IMR-90 (cell line): ENCODE measurements around the gene CAMTA1.

ENCODE experiments used
- CEBPB ChIP-seq: IDR thresholded peaks from 2 replicates; pipeline ENCODE4 v1.6.1; 2012; ENCODE audit warnings: low read depth, low read length, improper control_type of control experiment
- CTCF ChIP-seq: conservative IDR thresholded peaks from 2 replicates; pipeline ENCODE4 v1.5.1; 2012; ENCODE audit warnings: mild to moderate bottlenecking, low read depth, low read length, improper control_type of control experiment
- FOS ChIP-seq: fragments of 150-350 bp; IDR thresholded peaks from 2 replicates; pipeline ENCODE4 v1.6.1; 2016; ENCODE audit warnings: low read depth, low read length
- POLR2A ChIP-seq: IDR thresholded peaks from 2 replicates; pipeline ENCODE4 v1.6.1; 2012; ENCODE audit warnings: mild to moderate bottlenecking, low read depth, low read length

- TF ChIP-seq POLR2A (no peak), CTCF (no peak), CEBPB (no peak), FOS (no peak)
Measured at GRCh38 chr1:7234471-7234755, 449.2 kb downstream of the CAMTA1 start.
